DOHH2 (cell line): Measurements from ENCODE around the gene PIAS1.

Experiments used
- H3F3A ChIP-seq: fragments of 200-600 bp; sonication (generic), shearing (Covaris generic); 2 replicates; pipeline ENCODE4 v1.6.0; 2016; ENCODE audit warnings: antibody characterized with exemption, mild to moderate bottlenecking; ENCODE audit not compliant: control insufficient read depth, insufficient read depth
- H3K27ac ChIP-seq: fragments of 200-600 bp; sonication (generic); 2 replicates; pipeline ENCODE4 v1.5.1; 2014; ENCODE audit warnings: low read depth, mild to moderate bottlenecking, low read length, moderate library complexity
- H3K27me3 ChIP-seq: fragments of 200-600 bp; sonication (generic); 2 replicates; pipeline ENCODE4 v1.6.1; 2014; ENCODE audit warnings: mild to moderate bottlenecking, low read length, mixed read lengths; ENCODE audit not compliant: control insufficient read depth
- H3K36me3 ChIP-seq: fragments of 200-600 bp; sonication (generic); 2 replicates; pipeline ENCODE4 v1.6.1; 2014; ENCODE audit warnings: mild to moderate bottlenecking, low read length, moderate library complexity, mixed read lengths; ENCODE audit not compliant: control insufficient read depth
- H3K4me1 ChIP-seq: fragments of 200-600 bp; sonication (generic); 2 replicates; pipeline ENCODE4 v1.6.1; 2014; ENCODE audit warnings: mild to moderate bottlenecking, low read length, mixed read lengths; ENCODE audit not compliant: control insufficient read depth
- H3K4me2 ChIP-seq: fragments of 200-600 bp; sonication (generic); 2 replicates; pipeline ENCODE4 v1.6.0; 2014; ENCODE audit warnings: mild to moderate bottlenecking, low read length, moderate library complexity
- H3K4me3 ChIP-seq: fragments of 200-600 bp; sonication (generic); 2 replicates; pipeline ENCODE4 v1.5.1; 2014; ENCODE audit warnings: mild to moderate bottlenecking, low read length, mixed read lengths
- H3K79me2 ChIP-seq: fragments of 200-600 bp; sonication (generic); 2 replicates; pipeline ENCODE4 v1.6.1; 2014; ENCODE audit warnings: mild to moderate bottlenecking, low read length, mixed read lengths; ENCODE audit not compliant: control insufficient read depth
- H3K9me2 ChIP-seq: fragments of 200-600 bp; sonication (generic); replicated peaks from 2 replicates; pipeline ENCODE4 v1.6.1; 2014; ENCODE audit warnings: mild to moderate bottlenecking, low read length, mixed read lengths; ENCODE audit not compliant: control insufficient read depth
- H3K9me3 ChIP-seq: fragments of 200-600 bp; sonication (generic); 2 replicates; pipeline ENCODE4 v1.6.1; 2014; ENCODE audit warnings: antibody characterized with exemption, low read length, mixed read lengths; ENCODE audit not compliant: control insufficient read depth, insufficient read depth
- H4K20me1 ChIP-seq: fragments of 200-600 bp; sonication (generic); 2 replicates; pipeline ENCODE4 v1.6.0; 2014; ENCODE audit warnings: low read depth, mild to moderate bottlenecking, antibody characterized with exemption, low read length, moderate library complexity; ENCODE audit not compliant: control insufficient read depth, insufficient read depth
- EZH2phosphoT487 ChIP-seq: fragments of 200-600 bp; sonication (generic); IDR thresholded peaks from 2 replicates; pipeline ENCODE4 v1.6.1; 2017; ENCODE audit warnings: borderline replicate concordance, mild to moderate bottlenecking, antibody characterized with exemption, low read length, moderate library complexity, mixed read lengths
- TF ChIP-seq, protein P1 (sequence below): fragments of 200-600 bp; sonication (generic); IDR thresholded peaks from one replicate; pipeline ENCODE4 v1.5.1; 2014; ENCODE audit warnings: antibody characterized with exemption, mild to moderate bottlenecking, low read depth, low read length; ENCODE audit not compliant: poor library complexity, severe bottlenecking

PIAS1 gene

DNA sequence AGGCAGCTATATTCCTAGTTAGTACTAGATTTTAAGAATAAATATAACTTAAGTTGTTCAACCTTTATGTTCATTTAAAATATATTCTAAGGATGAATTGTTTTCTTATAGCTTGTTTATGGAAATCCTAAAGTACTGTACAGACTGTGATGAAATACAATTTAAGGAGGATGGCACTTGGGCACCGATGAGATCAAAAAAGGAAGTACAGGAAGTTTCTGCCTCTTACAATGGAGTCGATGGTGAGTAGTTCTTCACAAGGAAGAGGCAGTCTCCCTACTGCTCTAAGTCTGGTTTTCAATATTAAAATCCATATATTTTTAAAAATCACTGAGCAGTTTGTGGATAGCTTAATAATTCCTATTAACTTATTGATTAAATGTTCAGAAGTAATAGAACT is 121.4 kb downstream of the PIAS1 start:
- Histone ChIP-seq H3K4me2 (no peak overlapping the region), H3K27ac (no peak overlapping the region), H3F3A (no peaks in the 10 kb centered on the region), H3K79me2 (no peaks in the 10 kb centered on the region), H3K9me2 (no peaks in the 10 kb centered on the region), H3K9me3 (no peaks in the 10 kb centered on the region), H4K20me1 (no peaks in the 10 kb centered on the region), H3K4me3 (no peak overlapping the region), H3K4me1 (no peaks in the 10 kb centered on the region), H3K27me3 (no peaks in the 10 kb centered on the region), H3K36me3 (peaks cover 54% of the 10 kb centered on the region)
- no peak for TF ChIP-seq EZH2phosphoT487
- TF ChIP-seq, protein P1, sequence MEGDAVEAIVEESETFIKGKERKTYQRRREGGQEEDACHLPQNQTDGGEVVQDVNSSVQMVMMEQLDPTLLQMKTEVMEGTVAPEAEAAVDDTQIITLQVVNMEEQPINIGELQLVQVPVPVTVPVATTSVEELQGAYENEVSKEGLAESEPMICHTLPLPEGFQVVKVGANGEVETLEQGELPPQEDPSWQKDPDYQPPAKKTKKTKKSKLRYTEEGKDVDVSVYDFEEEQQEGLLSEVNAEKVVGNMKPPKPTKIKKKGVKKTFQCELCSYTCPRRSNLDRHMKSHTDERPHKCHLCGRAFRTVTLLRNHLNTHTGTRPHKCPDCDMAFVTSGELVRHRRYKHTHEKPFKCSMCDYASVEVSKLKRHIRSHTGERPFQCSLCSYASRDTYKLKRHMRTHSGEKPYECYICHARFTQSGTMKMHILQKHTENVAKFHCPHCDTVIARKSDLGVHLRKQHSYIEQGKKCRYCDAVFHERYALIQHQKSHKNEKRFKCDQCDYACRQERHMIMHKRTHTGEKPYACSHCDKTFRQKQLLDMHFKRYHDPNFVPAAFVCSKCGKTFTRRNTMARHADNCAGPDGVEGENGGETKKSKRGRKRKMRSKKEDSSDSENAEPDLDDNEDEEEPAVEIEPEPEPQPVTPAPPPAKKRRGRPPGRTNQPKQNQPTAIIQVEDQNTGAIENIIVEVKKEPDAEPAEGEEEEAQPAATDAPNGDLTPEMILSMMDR: no peak

DNA sequence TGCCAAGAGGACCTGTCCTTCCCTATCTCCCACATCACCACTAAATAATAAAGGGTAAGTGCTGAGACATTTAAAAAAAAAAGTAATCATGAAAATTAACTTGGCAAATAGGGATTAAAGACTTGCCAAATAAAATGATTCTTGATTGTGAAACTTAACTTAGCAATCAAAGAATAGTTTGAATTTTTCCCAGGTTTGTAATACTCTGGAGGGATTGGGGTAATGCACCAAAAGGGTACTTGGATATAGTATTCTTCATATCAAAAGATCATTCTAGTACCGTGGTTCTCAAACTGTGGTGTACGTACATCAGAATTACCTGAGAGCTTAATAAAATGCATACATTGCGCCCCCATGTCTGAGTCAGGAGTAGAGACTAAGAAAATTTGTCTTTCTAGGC is 122.5 kb downstream of the PIAS1 start:
- Histone ChIP-seq H3K27me3 (no peaks in the 10 kb centered on the region), H3F3A (no peaks in the 10 kb centered on the region), H3K79me2 (no peaks in the 10 kb centered on the region), H3K9me3 (no peaks in the 10 kb centered on the region), H3K4me1 (no peaks in the 10 kb centered on the region), H3K27ac (no peak overlapping the region), H3K4me3 (no peak overlapping the region), H3K4me2 (no peak overlapping the region), H3K36me3 (peaks cover 65% of the 10 kb centered on the region), H3K9me2 (no peaks in the 10 kb centered on the region), H4K20me1 (no peaks in the 10 kb centered on the region)
- no peak for TF ChIP-seq EZH2phosphoT487
- TF ChIP-seq, protein P1: no peak

DNA sequence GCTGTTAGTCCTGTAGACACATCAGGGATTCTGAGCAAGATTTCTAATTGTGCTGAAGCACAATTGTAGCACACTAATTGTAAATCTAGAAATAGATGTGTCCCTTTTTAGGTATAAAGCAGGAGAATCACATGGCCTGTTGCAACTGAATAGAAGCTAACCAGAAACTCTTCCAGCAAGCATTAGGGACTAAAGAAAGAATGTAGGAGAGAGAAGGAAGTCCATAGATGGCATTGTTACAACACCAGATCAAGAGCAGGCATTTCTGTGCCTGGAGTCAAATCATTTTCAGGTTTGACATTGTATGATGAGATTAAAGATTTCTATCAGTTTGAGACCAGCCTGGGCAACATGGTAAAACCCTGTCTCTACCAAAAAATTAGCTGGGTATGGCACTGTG is 123.6 kb downstream of the PIAS1 start:
- H3F3A ChIP-seq: no peaks in the 10 kb centered on the region
- H3K4me1 ChIP-seq: no peaks in the 10 kb centered on the region
- TF ChIP-seq EZH2phosphoT487: no peak
- TF ChIP-seq, protein P1: no peak
- H3K4me2 ChIP-seq: no peak overlapping the region
- H3K36me3 ChIP-seq: peaks cover 68% of the 10 kb centered on the region
- H3K9me2 ChIP-seq: no peaks in the 10 kb centered on the region
- H3K27me3 ChIP-seq: no peaks in the 10 kb centered on the region
- H3K9me3 ChIP-seq: no peaks in the 10 kb centered on the region
- no peak overlapping the region for H3K27ac ChIP-seq
- no peaks in the 10 kb centered on the region for H3K79me2 ChIP-seq
- no peaks in the 10 kb centered on the region for H4K20me1 ChIP-seq
- no peak overlapping the region for H3K4me3 ChIP-seq
